Fibroblast of the aortic adventitia (primary cell): ENCODE data around the gene PNMA8C. TPM values are rescaled to one million over a fixed set of nuclear protein-coding genes. Genes with fewer than 3 reads are reported as not detected.
"Not testable (repeated sequence)": the region's sequence is repeated elsewhere in the genome, so short reads cannot be mapped to it uniquely, and the experiment has no call there.

Experiments used
- DNase-seq: peaks from one replicate; pipeline ENCODE4 v3.0.0-alpha.2; 2010; ENCODE audit warnings: low read depth
- H3K4me3 ChIP-seq: 2 replicates; pipeline ENCODE4 v1.5.1; 2011; ENCODE audit warnings: low read depth, mild to moderate bottlenecking, control low read depth, low read length, moderate library complexity
- total RNA-seq: library from RNA; depleted of rRNA; stranded (reverse); fragments of >200 nt; gene quantifications from 2 replicates; pipeline ENCODE4 v1.2.3, GENCODE V29; 2012; ENCODE audit warnings: low replicate concordance
- TF ChIP-seq, protein P1 (sequence below): IDR thresholded peaks from 2 replicates; pipeline ENCODE4 v1.5.1; 2011; ENCODE audit warnings: mild to moderate bottlenecking, low read length, control low read depth, inconsistent platforms; ENCODE audit not compliant: insufficient read depth

The PNMA8C gene
- total RNA-seq, 1 donor, result not detected

DNA sequence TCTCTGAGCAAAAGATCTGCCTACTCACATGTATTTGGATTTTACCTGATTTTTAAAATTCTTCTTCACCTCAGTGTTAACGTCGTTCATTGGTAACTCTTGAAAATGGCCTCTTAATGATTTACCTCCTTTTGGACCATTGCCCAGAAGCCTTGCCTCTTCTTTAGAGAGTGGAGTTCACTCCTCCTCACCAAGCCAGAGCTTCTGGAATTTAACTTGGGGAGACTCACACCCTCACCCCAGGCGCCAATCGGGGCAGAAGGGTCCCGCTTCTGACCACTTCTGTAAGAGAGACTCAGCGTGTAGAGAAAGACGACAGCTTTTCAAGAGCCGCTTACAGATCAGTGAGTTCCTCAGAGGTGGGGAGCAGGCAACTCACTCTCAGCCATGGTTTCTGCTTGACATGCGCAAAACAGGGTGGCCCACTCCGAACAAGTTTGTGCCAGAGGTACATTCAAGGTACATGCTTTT lies 2.7 kb downstream of the PNMA8C start:
- no peak for DNase-seq
- TF ChIP-seq, protein P1, sequence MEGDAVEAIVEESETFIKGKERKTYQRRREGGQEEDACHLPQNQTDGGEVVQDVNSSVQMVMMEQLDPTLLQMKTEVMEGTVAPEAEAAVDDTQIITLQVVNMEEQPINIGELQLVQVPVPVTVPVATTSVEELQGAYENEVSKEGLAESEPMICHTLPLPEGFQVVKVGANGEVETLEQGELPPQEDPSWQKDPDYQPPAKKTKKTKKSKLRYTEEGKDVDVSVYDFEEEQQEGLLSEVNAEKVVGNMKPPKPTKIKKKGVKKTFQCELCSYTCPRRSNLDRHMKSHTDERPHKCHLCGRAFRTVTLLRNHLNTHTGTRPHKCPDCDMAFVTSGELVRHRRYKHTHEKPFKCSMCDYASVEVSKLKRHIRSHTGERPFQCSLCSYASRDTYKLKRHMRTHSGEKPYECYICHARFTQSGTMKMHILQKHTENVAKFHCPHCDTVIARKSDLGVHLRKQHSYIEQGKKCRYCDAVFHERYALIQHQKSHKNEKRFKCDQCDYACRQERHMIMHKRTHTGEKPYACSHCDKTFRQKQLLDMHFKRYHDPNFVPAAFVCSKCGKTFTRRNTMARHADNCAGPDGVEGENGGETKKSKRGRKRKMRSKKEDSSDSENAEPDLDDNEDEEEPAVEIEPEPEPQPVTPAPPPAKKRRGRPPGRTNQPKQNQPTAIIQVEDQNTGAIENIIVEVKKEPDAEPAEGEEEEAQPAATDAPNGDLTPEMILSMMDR, result no peak

DNA sequence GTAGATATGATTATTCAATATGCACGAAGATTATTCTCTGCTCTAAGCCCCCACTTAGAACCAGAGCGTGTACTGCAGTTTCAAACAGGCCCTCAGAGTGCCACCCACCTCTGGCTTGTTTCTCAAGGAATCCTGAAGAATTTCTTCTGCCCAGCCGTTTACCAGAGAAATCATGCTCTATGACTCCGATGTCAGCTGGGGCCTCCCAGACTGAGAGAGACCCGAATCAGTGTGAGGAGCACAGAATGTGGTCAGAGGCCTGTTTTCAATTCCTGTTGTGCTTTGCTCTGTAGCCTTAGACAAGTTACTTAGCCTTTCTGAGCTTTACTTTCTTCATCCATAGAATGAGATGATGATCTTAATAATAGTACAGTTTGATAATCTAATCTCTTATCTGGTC lies 5.5 kb downstream of the PNMA8C start:
- no peak for DNase-seq
- TF ChIP-seq, protein P1, result no peak
- no peak overlapping the region for H3K4me3 ChIP-seq

More for the DNA sequence above, 2.7 kb downstream of the PNMA8C start:
- peak overlapping the region; percentile 58 for H3K4me3 ChIP-seq

DNA sequence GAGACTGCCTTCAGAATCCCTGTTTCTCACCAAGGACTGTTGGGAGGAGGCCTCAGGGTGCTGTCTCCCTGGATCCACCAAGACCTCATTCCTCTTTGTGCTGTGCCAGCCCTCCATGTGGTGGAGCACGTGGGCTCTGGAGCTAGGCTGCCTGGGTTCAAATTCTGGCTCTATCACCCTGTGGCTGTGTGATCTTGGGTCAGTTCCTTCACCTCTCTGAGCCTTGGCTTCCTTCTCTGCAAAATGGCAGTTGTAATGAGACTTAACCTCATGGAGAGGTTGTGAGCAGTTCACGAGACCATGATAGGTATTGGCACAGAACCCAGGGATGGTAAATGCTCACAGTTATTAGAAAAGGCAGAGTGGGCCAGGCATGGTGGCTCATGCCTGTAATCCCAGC lies 6.4 kb downstream of the PNMA8C start:
- no peak overlapping the region for H3K4me3 ChIP-seq
- no peak for DNase-seq
- TF ChIP-seq, protein P1, result no peak

DNA sequence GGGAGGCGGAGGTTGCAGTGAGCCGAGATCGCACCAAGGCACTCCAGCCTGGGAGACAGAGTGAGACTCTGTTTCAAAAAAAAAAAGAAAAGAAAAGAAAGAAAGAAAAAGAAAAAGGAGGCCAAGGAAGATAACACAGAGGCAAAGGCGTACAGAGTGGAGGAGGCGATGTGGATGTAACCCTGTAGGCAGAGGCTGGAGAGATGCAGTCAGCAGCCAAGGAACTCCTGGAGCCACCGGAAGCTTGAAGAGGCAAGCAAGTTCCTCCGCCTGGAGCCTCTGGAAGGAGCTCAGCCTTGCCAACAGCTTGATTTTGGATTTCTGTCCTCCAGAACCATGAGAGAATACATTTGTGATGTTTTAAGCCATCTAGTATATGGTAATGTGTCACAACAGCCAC lies 8.7 kb downstream of the PNMA8C start:
- no peak for DNase-seq
- H3K4me3 ChIP-seq, result no peak overlapping the region
- TF ChIP-seq, protein P1, result no peak

DNA sequence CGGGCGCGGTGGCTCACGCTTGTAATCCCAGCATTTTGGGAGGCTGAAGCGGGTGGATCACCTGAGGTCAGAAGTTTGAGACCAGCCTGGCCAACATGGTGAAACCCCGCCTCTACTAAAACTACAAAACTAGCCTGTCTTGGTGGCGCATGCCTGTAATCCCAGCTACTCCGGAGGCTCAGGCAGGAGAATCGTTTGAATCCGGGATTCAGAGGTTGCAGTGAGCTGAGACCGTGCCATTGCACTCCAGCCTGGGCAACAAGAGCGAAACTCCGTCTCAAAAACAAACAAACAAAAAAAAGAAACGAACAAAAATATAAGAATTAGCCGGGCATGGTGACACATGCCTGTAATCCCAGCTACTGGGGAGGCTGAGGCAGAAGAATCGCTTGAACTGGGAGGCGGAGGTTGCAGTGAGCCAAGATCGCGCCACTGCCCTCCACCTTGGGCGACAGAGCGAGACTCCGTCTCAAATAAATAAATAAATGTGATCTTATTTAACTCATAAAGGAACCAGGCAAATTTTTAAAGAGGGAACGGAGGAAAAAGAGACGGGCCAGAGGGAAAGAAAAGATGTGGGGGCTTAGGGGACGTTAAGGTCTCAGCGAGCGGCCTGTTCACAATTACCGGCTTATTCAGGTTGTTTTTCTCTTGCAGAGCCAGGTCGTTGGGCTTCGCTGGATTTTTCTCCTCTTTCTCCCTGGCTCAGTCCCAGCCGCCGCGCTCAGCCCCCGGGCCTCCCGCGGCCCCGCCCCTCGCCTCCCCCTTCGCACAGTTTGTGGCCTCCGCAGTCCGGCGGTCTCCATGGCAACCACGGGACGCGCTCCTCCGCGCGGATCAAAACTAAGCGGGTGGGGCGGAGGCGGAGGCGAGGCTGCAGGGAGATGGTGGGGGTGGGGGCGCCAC lies 12.7 kb downstream of the PNMA8C start:
- peak; percentile 79 for DNase-seq
- peak overlapping the region; percentile 52 for H3K4me3 ChIP-seq

DNA sequence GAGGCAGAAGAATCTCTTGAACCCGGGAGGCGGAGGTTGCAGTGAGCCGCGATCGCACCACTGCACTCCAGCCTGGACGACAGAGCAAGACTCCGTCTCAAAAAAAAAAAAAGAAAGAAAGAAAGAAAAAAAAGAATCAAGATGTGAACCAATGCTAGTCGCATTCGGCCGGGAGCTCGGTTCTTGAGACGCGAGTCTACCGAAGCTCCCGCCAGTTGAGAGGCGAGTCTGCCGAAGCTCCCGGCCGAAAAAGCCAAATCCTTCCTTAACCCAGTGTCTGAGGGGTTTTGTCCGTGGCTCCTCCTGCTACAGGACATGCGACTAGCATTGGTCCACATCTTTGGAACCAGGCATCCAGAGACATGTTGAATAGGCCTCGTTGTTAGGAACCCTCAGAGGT lies 13.8 kb downstream of the PNMA8C start:
- not testable (repeated sequence) for DNase-seq, H3K4me3 ChIP-seq

DNA sequence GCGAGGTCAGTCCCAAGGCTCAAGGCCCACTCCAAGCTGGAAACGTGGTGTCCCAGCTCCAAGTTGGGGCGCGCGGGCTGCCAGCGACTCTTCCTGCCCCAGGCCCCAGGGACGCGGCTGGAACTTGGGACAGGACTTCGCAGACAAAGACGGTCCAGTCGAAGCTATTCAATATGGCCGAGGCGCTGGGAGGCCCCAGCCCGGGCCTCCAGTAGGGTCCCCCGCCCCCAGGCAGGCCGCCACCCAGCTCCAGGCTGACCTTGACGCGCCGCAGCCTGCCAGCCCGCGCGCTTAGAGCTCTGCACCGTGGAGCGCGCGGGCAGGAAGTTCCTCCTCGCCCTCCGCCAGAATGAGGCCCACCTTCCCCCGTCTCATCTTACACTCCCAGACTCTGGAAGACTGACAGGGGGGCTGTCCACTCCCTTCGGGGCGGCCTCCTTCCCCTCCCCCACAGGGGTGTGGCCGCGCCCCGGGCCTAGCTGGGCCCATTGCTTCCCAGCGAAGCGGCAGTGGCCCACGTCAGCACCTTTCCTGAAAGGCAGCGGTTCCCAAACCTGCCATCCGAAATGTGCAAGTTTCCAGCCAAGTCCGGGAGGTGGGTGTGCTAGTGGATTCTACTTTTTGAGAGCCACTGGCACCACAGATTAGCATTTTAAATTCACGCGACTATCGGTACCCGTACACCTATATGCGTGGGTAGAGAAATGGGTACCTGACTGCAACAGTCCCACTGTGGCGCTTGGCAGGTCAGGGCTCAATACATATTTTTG lies 15.3 kb downstream of the PNMA8C start, which contains the start of gene CCDC8:
Gene CCDC8, minus strand, starts transcription at position 303 of the 770 bp plus-strand sequence. CDS start 754 bp downstream, outside the sequence.
- H3K4me3 ChIP-seq, result peak within 1 kb of the TSS; percentile 73
- peak; percentile 91 for DNase-seq
- TF ChIP-seq, protein P1, result no peak
